B cell (primary cell): ENCODE results near the gene GCN1.

Experiments used
- CTCF ChIP-seq: fragments of 200-600 bp; IDR thresholded peaks from one replicate; pipeline ENCODE4 v1.8.0; 2022; ENCODE audit warnings: antibody characterized with exemption, mild to moderate bottlenecking
- EZH2 ChIP-seq: IDR thresholded peaks from 2 replicates; pipeline ENCODE4 v1.6.1; 2012; ENCODE audit warnings: borderline replicate concordance, low read depth, mild to moderate bottlenecking, moderate library complexity, low read length; ENCODE audit not compliant: insufficient read depth, poor library complexity, severe bottlenecking

GRCh38 chr12:120093336-120093591, 101.3 kb downstream of the GCN1 start:
- TF ChIP-seq EZH2 (no peak), CTCF (no peak)
